DMS153 treated with DMSO at 0.1 percent for 48 hours (cell line): ENCODE measurements around the gene PICK1.
"Not testable (repeated sequence)": the region's sequence is repeated elsewhere in the genome, so short reads cannot be mapped to it uniquely, and the experiment has no call there.

Experiments used
- DNase-seq: peaks from one replicate; lab custom pipeline; 2025; ENCODE audit not compliant: unreplicated experiment; lab: John Stamatoyannopoulos, UW

Gene PICK1

DNA sequence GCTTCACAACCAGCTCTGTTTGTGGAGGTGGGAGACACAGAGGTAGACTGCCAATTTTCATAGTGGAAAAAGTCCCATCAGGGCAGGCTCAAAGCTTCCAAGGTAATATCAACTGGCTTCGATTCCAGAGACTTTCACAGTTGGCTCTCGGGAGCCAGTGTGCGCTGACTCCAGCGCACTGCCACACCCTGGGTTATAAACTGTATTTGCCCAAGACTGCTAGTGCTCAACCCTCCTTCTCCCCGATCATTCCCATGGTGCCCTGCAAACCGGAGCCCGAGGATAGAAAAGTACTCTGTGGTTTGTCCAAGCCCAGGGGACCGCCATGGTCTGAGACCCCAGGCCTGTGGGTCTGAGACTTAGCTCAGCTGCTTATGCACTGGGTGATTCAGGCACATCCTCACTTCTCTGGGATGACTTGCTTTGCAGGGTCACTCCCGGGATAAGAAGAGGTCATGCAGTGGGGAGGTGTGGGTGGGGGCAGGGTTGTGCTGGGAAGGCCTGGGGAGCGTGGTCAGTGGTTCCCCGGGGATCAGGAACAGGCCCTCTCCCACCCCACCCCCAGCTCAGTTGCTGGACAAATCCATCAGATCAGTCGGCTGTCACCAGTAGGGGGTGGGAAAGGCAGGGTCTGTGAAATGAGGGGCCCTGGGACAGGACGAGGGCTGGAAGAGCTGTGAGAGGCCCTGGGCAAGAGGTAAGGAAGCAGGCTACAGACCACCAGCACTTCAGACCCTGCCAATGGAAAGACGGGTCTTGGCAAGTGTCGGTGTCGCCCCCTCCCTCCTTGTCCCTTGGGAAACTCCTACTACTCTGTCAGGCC, 26.7 kb upstream of the PICK1 start:
- DNase-seq = no peak

DNA sequence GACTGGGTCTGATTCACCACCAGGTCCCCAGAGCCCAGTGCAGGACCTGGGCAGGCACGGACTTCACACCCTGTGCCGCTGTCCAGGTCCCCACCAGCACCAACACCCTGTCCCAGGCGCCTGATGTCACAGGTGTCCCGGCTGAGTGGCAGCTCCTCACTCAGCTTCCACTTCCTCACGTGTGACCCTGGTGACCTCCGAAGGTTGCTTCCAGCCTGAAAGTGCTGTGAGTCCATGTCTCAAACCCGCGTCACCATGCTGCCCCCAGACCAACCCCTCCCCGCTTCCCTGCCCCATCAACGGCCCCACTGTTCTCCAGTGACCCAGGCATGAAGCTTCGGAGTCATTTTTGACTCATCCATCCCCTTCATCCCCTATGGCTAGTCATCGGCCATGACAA, 25.7 kb upstream of the PICK1 start:
- no peak for DNase-seq

DNA sequence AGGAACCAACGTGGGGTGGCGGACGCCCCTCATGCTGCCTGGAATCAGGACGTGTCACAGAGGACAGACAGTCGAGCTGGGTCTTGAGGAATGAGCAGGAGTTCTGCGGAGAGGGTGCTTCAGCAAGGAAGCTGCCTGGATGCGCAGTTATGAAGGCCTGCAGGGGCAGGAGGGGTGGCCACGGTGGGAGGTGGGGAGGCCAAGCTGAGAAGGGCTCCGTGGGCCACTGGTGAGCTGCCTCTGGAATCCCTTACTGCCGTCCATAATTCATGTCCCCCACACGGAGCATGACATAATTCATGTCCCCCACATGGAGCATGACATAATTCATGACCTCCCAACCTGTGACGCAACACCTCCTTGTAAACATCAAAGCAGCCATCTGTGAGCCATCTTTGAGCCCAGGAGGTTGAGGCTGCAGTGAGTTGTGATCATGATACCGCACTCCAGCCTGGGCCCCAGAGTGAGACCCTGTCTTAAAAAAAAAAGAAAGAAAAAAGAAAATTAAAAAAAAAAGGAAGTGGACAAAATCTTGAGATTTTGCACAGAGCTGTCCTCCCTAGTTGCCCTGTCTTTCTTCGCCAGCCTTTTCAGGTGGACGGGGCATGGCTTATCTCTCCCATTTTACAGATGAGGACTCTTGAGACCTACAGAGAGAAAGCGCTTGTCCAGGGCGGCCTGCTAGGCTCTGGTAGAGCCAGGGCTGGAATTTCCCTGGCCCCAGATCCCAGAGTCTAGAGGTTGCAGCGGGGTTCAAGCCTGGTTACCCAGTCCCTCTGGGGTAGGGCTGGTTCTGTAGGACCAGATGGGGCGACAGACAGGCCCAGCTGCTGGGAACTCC, 24.3 kb upstream of the PICK1 start:
- DNase-seq = no peak

DNA sequence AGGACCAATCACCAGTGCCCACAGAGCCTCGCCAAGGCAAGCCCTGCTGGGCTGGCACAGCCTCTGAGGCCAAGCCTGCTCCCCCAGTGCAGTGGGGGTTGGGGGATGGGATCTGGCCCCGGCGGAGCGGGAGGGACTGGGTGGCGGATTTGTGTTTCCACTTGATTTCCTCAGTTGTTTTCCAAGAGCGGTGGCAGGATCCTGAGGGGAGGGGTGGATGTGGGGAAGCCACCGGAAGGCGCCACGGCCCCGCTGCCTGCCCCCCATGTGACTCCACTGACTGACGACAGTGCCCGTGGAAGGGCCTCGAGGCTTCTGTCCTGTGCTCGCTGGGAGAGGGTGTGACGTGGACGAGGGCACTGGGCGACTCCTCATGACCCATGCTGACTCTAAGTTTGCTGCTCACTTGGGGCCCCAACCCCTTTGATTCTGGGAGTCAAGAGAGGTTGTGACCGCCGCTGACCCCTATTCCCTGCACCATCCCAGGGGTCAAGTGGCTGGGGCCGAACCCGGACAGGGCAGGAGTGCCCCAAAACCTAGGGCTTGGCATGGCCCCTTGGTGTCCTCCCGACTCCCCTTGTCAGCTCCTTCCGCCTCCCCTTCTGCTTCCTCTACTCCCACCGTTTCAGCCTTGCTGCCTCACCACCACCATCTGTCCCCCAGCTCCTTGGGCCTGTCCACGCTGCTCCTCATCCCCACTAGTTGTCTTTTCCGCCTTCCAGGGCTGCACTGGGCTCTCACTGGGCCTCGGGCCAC, 23.5 kb upstream of the PICK1 start:
- no peak for DNase-seq

DNA sequence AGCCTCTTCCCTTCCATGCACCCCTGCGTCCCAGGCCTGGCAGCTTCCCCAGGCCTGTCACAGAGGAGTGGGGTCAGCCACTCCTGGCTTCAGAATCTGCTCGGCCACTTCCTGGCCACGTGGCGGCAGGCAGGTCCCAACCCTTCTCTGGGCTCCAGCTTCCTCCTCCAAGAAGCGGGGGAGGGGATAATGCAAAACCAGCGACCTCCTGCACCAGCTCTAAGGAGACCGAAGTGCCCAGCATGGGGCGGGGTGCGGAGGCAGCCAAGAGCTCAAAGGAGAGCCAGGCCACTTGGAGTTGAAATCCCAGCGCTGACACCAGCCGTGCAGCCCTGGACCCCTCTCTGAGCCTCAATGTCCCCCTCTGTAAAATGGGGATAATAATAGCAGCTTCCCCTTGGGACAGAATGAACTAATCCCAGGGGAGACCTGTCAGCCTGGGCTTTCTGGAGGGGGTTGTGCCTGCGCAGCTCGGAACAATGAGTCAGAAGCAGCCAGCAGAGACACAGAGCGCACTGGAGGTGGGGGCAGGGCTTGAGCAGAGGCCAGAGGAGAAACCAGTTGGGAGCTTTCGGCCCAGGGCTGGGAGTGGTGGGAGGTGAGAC, 22.8 kb upstream of the PICK1 start:
- DNase-seq = no peak

DNA sequence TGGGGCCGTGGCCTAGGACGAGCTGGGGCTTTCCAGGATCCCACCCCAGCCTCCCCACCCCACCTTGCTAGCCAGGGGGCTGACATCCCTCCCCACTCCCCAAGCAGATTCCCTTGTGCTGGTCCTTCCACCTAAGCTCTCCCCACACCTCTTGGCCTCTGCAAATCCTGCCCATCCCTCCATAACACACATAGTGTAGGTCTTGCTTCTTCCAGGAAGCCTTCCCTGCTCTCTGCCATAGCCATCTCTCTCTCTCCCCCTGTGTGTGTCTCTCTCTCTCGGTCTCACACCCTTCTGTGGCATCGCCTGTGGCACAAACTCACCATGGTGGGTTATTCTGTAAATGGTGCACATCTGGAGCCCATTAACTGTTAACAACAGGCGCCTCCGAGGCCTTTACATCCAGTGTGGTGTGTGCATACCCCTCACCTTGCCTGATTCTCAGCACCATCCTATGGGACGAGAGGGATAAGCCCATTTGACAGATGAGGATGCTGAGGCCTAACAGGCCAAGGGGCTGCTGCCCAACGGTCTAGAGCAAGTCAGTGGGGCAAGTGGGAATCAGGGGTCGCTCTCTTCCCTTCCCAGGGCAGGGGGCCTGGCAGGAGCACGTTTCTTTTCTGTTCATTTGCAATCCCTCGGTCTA, 22.2 kb upstream of the PICK1 start:
- DNase-seq = no peak

DNA sequence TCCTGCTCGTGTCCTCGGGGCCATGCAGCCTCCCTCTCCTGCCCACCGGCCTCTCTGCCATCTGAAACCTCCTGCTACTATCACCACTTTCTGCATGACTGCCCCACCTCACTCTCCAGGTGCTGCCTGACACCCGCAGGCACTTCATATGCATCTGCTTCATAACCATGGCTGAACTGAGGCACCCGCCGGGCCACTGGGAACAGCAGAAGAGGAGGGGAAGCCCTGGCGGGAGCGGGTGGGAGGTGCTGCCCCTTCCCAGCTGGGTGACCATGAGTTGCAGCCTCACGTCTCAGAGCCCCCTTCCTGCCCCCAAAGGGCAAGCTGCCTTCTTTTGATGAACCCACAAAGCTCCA, 21.7 kb upstream of the PICK1 start:
- DNase-seq = no peak

DNA sequence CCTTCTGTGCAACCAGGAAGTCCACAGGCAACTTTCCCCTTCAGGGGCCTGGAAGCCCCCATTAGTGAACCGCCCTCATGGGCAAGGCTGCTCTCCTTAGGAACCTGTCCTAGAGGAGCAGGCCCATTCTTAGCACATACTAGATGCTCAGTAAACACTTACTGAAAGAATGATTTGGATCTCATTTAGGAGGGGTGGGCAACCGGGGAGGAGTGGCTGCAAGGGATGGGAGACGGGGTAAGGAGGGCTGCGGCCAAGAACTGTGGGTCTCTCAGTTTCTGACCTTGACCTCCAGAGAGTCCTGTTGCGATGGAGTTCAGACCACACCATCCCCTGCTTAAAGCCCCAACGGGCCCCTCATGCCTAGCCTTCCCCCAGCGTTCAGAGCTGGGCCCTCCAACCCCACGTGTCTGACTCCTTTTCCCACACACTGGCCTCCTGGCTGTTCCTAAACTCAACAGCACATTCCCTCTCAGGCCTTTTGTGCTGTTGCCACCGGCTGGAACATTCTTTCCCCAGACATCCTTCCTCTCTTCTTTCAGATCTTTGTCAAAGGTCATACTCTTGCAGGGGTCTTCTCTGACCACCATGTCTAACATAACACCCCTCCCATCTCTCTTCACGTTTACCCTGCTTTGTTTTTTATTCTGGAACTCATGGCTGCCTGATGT, 20.7 kb upstream of the PICK1 start:
- DNase-seq = no peak

DNA sequence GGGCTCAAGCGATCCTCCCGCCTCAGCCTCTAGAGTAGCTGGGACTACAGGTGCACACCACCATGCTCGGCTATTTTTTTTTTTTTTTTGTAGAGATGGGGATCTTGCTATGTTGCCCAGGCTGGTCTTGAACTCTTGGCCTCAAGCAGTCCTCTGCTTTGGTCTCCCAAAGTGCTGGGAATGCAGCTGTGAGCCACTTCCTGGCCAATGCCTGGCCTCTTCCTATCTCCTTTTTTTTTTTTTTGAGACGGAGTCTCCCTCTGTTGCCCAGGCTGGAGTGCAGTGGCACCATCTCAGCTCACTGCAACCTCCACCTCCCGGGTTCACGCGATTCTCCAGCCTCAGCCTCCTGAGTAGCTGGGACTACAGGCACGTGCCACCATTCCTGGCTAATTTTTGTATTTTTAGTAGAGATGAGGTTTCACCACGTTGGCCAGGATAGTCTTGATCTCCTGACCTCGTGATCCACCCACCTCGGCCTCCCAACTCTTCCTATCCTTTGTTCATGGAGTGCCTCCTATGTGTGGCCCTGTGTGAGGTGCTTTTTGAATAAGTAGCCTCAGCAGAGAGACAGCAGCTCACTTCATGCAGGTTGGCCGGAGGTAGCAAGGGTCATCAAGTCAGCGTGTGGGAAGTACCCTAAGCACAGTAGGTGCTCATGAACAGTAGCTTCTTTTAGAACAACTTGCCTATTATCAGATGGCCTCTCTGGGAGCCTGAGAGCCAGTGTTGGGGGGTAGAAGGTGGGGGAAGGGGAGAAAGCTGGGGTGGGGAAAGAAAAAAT, 19.6 kb upstream of the PICK1 start:
- not testable (repeated sequence) for DNase-seq

DNA sequence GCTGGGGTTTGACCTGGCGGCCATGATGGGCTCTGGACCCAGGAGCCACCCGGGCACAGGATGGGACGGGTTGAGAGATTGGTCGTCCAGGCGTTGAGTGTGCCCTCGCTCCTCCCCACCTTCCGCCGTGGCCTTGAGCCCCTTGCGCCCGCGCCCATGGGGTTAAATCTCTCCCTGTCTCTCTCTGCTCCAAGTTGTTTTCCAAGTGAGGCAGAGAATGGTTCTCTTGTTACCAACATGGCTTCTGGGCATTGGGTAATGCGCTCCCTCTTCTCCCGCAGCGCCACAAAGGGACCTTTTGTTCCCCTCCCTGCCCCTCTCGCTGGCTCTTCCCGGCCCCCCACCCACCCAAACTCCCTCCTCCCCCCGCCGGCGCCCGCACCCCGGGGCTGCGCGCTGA, 18.8 kb upstream of the PICK1 start:
- DNase-seq = no peak

DNA sequence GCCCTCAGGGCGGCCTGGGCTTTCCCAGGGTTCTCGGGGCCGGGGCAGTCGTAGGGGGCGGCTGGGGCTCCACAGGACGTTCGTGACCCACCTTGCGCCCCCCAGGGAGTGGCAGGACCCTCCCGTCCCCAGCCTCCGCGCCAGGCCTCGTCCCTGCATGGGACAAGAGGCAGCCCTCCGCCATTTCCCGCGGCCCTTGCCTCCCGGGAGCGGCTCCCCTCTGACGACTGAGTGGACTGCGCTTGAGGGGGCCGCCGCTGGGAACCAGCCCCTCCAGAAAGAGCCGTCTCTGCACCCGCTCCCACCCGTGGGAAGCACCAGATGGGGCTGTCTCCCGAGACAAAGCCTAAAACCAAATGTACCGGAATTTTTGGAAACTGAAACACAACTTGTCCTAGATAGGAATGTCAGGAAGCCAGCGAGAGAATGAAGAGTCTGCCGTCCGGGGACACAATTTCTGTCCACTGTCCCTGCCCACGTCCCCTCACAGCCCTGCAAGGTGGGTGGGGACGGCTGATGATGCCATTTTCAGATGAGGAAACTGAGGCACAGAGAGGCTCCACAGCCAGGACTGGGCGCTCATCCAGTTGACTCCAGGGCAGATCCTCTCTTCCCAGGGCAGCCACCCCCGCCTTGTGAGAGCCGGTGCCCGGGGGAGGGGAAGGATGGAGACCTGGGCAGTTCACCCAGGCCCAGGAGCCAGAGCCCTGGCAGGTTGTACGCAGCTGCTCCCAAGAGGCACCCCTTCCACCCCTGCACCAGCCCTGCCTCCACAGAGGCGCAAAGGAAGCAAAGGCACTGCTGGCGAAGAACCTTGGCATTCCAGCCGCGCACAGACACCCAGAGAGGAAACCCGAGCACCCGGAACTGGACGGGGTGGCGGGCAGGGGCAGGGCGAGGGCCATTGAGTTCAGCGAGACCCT, 18.1 kb upstream of the PICK1 start:
- no peak for DNase-seq

DNA sequence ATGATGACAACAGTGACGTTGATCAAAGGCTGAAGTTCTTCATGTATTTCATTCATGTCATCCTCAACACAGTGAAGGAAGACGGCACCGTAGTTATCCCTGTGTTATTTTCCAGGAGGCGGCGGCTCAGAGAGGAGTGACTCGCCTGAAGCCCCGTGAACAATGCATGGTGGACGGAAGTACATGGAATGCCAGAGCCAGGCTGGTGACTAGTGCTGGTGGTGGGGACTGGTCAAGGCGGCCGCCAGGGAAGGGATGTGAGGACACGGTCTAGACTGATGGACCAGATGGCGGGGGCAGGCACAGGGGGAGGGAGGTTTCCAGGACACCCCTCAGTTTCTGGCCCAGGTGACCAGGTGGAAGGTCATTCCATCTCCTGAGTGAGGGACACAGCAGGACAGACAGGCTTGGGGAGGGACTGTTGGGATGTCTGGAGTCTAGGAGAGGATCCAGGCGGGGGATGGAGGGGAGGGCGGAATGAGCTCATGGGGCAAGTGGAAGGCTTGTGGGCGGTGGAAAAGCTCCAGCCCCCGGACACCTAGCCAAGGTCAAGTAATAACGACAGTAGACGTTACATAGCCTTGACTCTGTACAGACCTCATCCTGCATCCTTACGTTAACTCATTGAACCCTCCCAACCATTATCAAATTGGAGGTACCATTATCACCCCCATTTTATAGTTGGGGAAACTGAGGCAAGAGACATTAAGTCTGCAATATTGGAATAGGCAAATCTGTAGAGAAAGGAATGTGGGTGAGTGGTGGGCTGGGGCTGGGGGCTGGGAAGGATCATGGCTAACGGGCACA, 16.0 kb upstream of the PICK1 start:
- DNase-seq = no peak

DNA sequence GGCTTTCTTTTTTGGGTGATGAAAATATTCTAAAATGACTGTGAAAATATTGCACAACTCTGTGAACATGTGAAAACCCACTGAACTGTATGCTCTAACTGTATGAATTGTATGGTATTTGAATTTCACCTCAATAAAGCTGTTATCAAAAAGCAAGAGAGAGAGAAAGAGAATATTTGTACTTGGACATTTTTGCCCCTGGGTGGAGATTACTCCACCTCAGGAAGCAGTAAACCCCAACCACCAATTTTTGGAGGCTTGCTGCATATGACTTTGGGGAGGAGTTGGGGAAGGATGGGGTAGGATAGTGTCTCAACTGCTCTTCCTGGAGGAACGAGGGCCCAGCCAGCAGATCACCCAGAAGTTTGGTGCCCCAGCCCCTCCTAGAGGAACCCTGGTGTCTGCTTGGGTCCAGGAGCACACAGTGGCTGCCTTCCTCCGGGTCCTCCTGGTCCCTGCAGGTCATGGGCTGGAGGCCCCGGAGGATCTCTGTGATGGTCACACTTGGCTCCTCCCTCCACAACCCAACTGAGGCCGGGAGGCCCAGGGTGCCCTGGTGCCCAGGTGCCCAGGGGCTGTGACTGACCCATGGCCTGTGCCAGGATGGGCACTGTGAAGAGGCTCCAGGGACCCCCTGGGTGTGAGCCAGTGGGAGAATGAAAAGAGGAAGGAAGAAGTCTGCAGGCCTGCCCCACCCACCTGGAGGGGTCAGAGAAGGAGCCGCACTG, 15.3 kb upstream of the PICK1 start:
- DNase-seq = no peak

DNA sequence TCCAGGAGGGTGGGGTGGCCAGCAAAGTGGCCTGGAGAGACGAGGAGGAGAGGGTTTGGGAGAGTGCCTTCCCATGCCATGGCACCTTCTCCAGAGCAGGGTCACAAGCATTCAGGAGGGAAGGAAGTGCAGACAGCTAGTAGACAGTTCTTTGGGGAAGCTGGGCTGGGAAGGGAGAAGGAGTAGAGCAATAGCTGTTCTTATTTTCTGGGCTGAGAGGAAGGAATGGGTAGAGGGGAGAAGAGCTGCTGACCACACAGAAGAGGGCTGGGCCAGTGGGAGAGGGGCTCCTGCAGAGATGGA, 14.8 kb upstream of the PICK1 start:
- no peak for DNase-seq

DNA sequence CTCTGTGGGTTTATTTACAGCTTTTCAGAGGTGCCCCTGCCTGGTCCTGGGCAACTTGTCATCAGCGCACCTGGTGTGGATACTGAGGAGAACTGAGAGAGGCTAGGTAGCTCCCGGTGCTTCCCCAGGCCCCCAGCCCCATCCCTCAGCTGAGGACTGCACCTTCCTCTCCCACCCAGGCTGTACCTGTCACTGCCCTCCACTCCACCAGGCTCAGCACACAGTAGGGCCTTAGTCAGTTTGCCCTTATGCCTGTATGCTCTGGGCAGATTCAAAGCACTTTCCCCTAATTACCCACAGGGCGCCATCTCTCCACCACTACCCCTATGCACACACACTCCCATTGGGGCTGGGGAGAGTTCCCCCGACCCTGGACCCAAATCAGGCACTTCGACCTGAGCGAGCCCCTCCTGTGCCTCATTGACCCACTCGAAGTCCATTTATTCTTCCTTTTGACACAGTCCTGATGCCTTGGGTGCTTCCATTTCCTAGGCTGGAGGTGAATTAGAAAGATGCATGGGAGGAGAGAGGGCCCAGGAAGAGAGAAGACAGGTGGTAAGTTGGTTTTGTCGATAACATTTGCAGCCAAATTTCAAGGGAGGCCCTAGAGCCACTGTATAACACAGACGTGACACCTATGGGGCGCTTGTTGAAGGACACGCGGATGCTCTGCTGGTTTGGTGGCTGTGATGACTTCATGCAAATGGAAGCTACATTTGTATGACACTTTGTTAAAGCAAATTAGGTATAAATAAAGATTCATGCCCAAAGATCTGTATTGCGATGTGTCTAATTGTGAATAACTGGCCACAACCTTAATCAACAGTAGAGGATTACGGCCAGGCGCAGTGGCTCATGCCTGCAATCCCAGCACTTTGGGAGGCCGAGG, 13.8 kb upstream of the PICK1 start:
- DNase-seq = no peak

DNA sequence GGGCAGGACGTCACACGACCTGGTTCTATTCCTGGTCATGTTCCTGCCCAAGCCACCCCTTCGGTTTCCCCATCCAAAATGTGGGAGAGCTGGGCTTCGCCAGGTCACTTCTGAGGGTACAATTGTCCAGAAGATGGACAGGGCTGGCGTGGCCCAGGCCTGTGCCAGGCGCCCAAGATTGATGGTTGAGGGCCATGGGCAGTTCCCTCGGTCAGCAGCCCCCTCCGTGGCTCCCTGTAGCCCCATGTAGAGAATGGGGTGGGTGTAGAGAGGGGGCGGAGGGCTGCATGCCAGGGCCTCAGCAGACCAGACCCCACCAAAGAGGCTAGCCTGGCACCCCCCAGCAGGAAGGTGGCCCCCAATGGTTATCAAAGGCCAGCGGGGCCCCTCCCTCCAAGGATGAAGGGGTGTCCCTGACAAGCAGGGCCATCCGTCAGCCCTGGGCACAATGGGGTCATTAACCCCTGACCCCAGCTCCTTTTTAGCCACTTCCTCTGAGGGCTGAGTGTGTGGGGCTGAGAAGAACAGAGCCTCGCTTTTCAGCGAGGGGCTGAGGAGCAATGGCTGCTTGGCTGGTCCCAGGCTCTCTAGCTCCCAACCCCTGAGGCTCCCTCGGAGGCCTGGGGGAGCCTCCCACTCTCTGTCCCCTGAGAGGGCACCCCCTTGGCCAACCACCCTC, 11.0 kb upstream of the PICK1 start:
- DNase-seq = no peak
